NCI-H524 (cell line): ENCODE results near the gene GNS.
"Not testable (repeated sequence)": the region's sequence is repeated elsewhere in the genome, so short reads cannot be mapped to it uniquely, and the experiment has no call there.

ENCODE experiments used
- DNase-seq, 2 experiments: peaks; one replicate each; lab custom pipeline; 2025; lab: John Stamatoyannopoulos, UW

GNS gene

GRCh38 chr12:64696080-64696741, 63.0 kb downstream of the GNS start:
- peak in 1 of 2 experiments; percentile 47 for DNase-seq

GRCh38 chr12:64695550-64695949, 63.7 kb downstream of the GNS start:
- no peak for DNase-seq

- DNase-seq = peak; percentile 22 to 77
Measured at GRCh38 chr12:64694130-64695040, 64.8 kb downstream of the GNS start.

GRCh38 chr12:64691795-64692583, 67.2 kb downstream of the GNS start:
- DNase-seq = peak; percentile 97 to 99

GRCh38 chr12:64691227-64691794, 67.9 kb downstream of the GNS start:
- DNase-seq = peak; percentile 86 to 88

- not testable (repeated sequence) for DNase-seq
Measured at GRCh38 chr12:64690236-64690635, 69.0 kb downstream of the GNS start.

- no peak for DNase-seq
Measured at GRCh38 chr12:64688715-64689114, 70.5 kb downstream of the GNS start.

GRCh38 chr12:64688219-64688618, 71.0 kb downstream of the GNS start:
- no peak for DNase-seq

- DNase-seq = no peak
Measured at GRCh38 chr12:64687816-64688215, 71.4 kb downstream of the GNS start.

GRCh38 chr12:64685605-64686004, 73.6 kb downstream of the GNS start:
- DNase-seq = no peak

GRCh38 chr12:64685050-64685449, 74.2 kb downstream of the GNS start:
- no peak for DNase-seq

GRCh38 chr12:64683816-64684543, 75.2 kb downstream of the GNS start:
- no peak for DNase-seq

- DNase-seq = peak; percentile 64 to 65
Measured at GRCh38 chr12:64682572-64683277, 76.5 kb downstream of the GNS start.

GRCh38 chr12:64681200-64682052, 77.8 kb downstream of the GNS start:
- DNase-seq = no peak

- no peak for DNase-seq
Measured at GRCh38 chr12:64680235-64680634, 79.0 kb downstream of the GNS start.

- DNase-seq = no peak
Measured at GRCh38 chr12:64679487-64680001, 79.7 kb downstream of the GNS start.

- no peak for DNase-seq
Measured at GRCh38 chr12:64678835-64679234, 80.4 kb downstream of the GNS start.

GRCh38 chr12:64678248-64678647, 81.0 kb downstream of the GNS start:
- no peak for DNase-seq

- DNase-seq = peak in 1 of 2 experiments; percentile 62
Measured at GRCh38 chr12:64675795-64676194, 83.4 kb downstream of the GNS start.
